H1 (cell line): ENCODE measurements around the gene TNKS2. TPM values are rescaled to one million over a fixed set of nuclear protein-coding genes. Genes with fewer than 3 reads are reported as not detected.

Experiments
- CTCF ChIA-PET: fragments of 300-600 bp; sonication (Branson Sonifier 250); formaldehyde crosslinking; loops from one replicate; lab custom pipeline; 2021; ENCODE audit not compliant: partially characterized antibody; lab: Charles Lee
- POLR2A ChIA-PET: fragments of 300-600 bp; sonication (Branson Sonifier 250); formaldehyde crosslinking; loops from one replicate; lab custom pipeline; 2021; ENCODE audit warnings: inconsistent platforms; ENCODE audit not compliant: partially characterized antibody; lab: Charles Lee
- DNase-seq, 2 experiments: peaks; one replicate each; pipeline versions ENCODE4 v3.0.0 to v3.0.0-alpha.2; 2010 to 2022; ENCODE audit warnings: low spot score in 2 of 2, low read depth in 1 of 2, mixed read lengths in 1 of 2
- FAIRE-seq: peaks from 2 replicates; lab custom pipeline; 2011; peaks lifted over from hg19 to GRCh38; lab: Jason Lieb, UNC
- H2AFZ ChIP-seq: 2 replicates; pipeline ENCODE4 v1.8.1; 2012; ENCODE audit warnings: low read length, inconsistent platforms
- H2AK5ac ChIP-seq: 2 replicates; pipeline ENCODE4 v1.6.1; 2013; ENCODE audit warnings: low read depth, low read length
- H2BK120ac ChIP-seq: replicated peaks from 2 replicates; pipeline ENCODE3; 2013; ENCODE audit warnings: low read depth, low read length, inconsistent platforms
- H2BK12ac ChIP-seq: 2 replicates; pipeline ENCODE4 v1.6.1; 2013; ENCODE audit warnings: low read depth, low read length
- H2BK15ac ChIP-seq: 2 replicates; pipeline ENCODE4 v1.6.1; 2013; ENCODE audit warnings: low read length
- H2BK20ac ChIP-seq: 2 replicates; pipeline ENCODE4 v1.6.1; 2013; ENCODE audit warnings: low read length
- H2BK5ac ChIP-seq: 2 replicates; pipeline ENCODE4 v1.6.1; 2013; ENCODE audit warnings: low read depth, low read length
- H3K14ac ChIP-seq: 2 replicates; pipeline ENCODE4 v1.6.1; 2013; ENCODE audit warnings: inconsistent platforms; ENCODE audit not compliant: insufficient read length
- H3K18ac ChIP-seq: 2 replicates; pipeline ENCODE4 v1.6.1; 2013; ENCODE audit warnings: low read length; ENCODE audit errors: extremely low read depth
- H3K23ac ChIP-seq: 2 replicates; pipeline ENCODE4 v1.6.1; 2013; ENCODE audit warnings: inconsistent platforms; ENCODE audit not compliant: insufficient read length
- H3K23me2 ChIP-seq: 2 replicates; pipeline ENCODE4 v1.6.1; 2013; ENCODE audit warnings: low read depth, low read length
- H3K27ac ChIP-seq: 2 replicates; pipeline ENCODE4 v1.6.1; 2011; ENCODE audit warnings: low read depth, low read length, inconsistent platforms
- H3K27me3 ChIP-seq, 4 experiments: replicated peaks in 1 of 4; 1 replicate in 1 of 4; 2 replicates in 3 of 4; pipeline versions ENCODE4 v1.6.1 to v1.8.1; 2011 to 2013; ENCODE audit warnings: low read length in 3 of 4, mild to moderate bottlenecking in 3 of 4, inconsistent platforms in 2 of 4, mixed read lengths in 2 of 4, moderate library complexity in 1 of 4; ENCODE audit not compliant: control insufficient read depth in 3 of 4, insufficient read depth in 3 of 4; ENCODE audit errors: extremely low read depth in 1 of 4
- H3K36me3 ChIP-seq, 4 experiments: 2 replicates each; pipeline versions ENCODE4 v1.6.1 to v1.8.1; 2011 to 2013; ENCODE audit warnings: mild to moderate bottlenecking in 4 of 4, low read length in 3 of 4, moderate library complexity in 2 of 4, control low read depth in 1 of 4, inconsistent platforms in 1 of 4; ENCODE audit not compliant: insufficient read depth in 4 of 4, control insufficient read depth in 2 of 4
- H3K4ac ChIP-seq: replicated peaks from 2 replicates; pipeline ENCODE3; 2013; ENCODE audit warnings: low read length, low read depth, mixed read lengths, inconsistent platforms; ENCODE audit not compliant: insufficient read length
- H3K4me1 ChIP-seq, 4 experiments: replicated peaks in 1 of 4; 1 replicate in 1 of 4; 2 replicates in 3 of 4; pipeline versions ENCODE4 v1.6.1 to v1.8.1; 2011 to 2013; ENCODE audit warnings: low read length in 3 of 4, inconsistent platforms in 2 of 4, mixed read lengths in 1 of 4; ENCODE audit not compliant: insufficient read depth in 4 of 4, control insufficient read depth in 3 of 4
- H3K4me2 ChIP-seq, 2 experiments: 2 replicates each; pipeline versions ENCODE4 v1.6.1 to v1.8.1; 2011 to 2013; ENCODE audit warnings: low read depth in 2 of 2, low read length in 2 of 2, control low read depth in 1 of 2, inconsistent platforms in 1 of 2, mild to moderate bottlenecking in 1 of 2; ENCODE audit not compliant: insufficient read depth in 1 of 2
- H3K4me3 ChIP-seq, 4 experiments: fragments of 200-600, 300-600 bp in 1 of 4; sonication (generic), shearing (Covaris generic), sonication (Bioruptor Twin) in 1 of 4; 2 replicates each; pipeline versions ENCODE4 v1.5.1 to v1.8.1; 2011 to 2016; ENCODE audit warnings: low read length in 4 of 4, low read depth in 3 of 4, control low read depth in 2 of 4, inconsistent platforms in 2 of 4, mild to moderate bottlenecking in 2 of 4, mixed read lengths in 1 of 4, moderate library complexity in 1 of 4; ENCODE audit not compliant: insufficient read depth in 2 of 4; ENCODE audit errors: extremely low read depth in 1 of 4
- H3K56ac ChIP-seq: replicated peaks from 2 replicates; pipeline ENCODE3; 2013; ENCODE audit warnings: low read depth, mild to moderate bottlenecking, mixed read lengths, low read length, inconsistent platforms; ENCODE audit not compliant: insufficient read length
- H3K79me1 ChIP-seq: 2 replicates; pipeline ENCODE4 v1.6.1; 2013; ENCODE audit warnings: low read depth, low read length, control low read depth
- H3K79me2 ChIP-seq, 2 experiments: 2 replicates each; pipeline versions ENCODE4 v1.6.1 to v1.8.1; 2012 to 2013; ENCODE audit warnings: low read length in 2 of 2, mild to moderate bottlenecking in 2 of 2, inconsistent platforms in 1 of 2; ENCODE audit not compliant: insufficient read depth in 2 of 2, control insufficient read depth in 1 of 2
- H3K9ac ChIP-seq, 4 experiments: replicated peaks in 1 of 4; 1 replicate in 1 of 4; 2 replicates in 3 of 4; pipeline versions ENCODE4 v1.6.1 to v1.8.1; 2011 to 2013; ENCODE audit warnings: low read depth in 3 of 4, low read length in 3 of 4, control low read depth in 2 of 4, mild to moderate bottlenecking in 2 of 4, moderate library complexity in 2 of 4, inconsistent platforms in 1 of 4; ENCODE audit errors: extremely low read depth in 1 of 4
- H3K9me3 ChIP-seq, 2 experiments: 2 replicates each; pipeline versions ENCODE4 v1.6.1 to v1.8.1; 2012 to 2013; ENCODE audit warnings: mild to moderate bottlenecking in 2 of 2, moderate library complexity in 2 of 2, control low read depth in 1 of 2, inconsistent platforms in 1 of 2, low read depth in 1 of 2, low read length in 1 of 2, mixed read lengths in 1 of 2; ENCODE audit not compliant: insufficient read depth in 2 of 2
- H4K20me1 ChIP-seq, 2 experiments: replicated peaks in 1 of 2; 2 replicates each; pipeline versions ENCODE3 to v1.8.1; 2011 to 2013; ENCODE audit warnings: inconsistent platforms in 2 of 2, low read length in 2 of 2, mild to moderate bottlenecking in 1 of 2; ENCODE audit not compliant: insufficient read depth in 2 of 2, control insufficient read depth in 1 of 2
- H4K5ac ChIP-seq: 2 replicates; pipeline ENCODE4 v1.6.1; 2013; ENCODE audit warnings: low read length, low read depth, mixed read lengths, inconsistent platforms; ENCODE audit not compliant: insufficient read length
- H4K8ac ChIP-seq: 2 replicates; pipeline ENCODE4 v1.8.0; 2013; ENCODE audit warnings: mild to moderate bottlenecking, moderate library complexity, low read length, inconsistent platforms; ENCODE audit not compliant: insufficient read depth; ENCODE audit errors: extremely low read depth
- H4K91ac ChIP-seq: replicated peaks from 2 replicates; pipeline ENCODE3; 2013; ENCODE audit warnings: low read length, mixed read lengths, inconsistent platforms; ENCODE audit not compliant: insufficient read length
- ASH2L ChIP-seq: fragments of 200-600, 300-600 bp; sonication (generic); IDR thresholded peaks from one replicate; pipeline ENCODE4 v1.7.1; 2017; ENCODE audit warnings: low read length
- E2F6 ChIP-seq: IDR thresholded peaks from 2 replicates; pipeline ENCODE4 v1.6.1; 2012; ENCODE audit warnings: inconsistent platforms
- EZH2 ChIP-seq: fragments of 200-600 bp; sonication (generic); IDR thresholded peaks from 2 replicates; pipeline ENCODE4 v1.7.1; 2012; ENCODE audit warnings: low read depth, mild to moderate bottlenecking, moderate library complexity, low read length, inconsistent platforms; ENCODE audit not compliant: severe bottlenecking
- GABPA ChIP-seq: IDR thresholded peaks from 2 replicates; pipeline ENCODE4 v1.6.1; 2011; ENCODE audit warnings: mild to moderate bottlenecking, low read length, moderate library complexity, borderline replicate concordance; ENCODE audit not compliant: insufficient read depth
- JUN ChIP-seq: IDR thresholded peaks from 2 replicates; pipeline ENCODE4 v1.6.1; 2011; ENCODE audit warnings: low read depth, mild to moderate bottlenecking, improper control_type of control experiment, low read length
- NRF1 ChIP-seq: IDR thresholded peaks from 2 replicates; pipeline ENCODE4 v1.6.1; 2011; ENCODE audit warnings: mild to moderate bottlenecking, low read depth, low read length, improper control_type of control experiment
- TCF12 ChIP-seq: IDR thresholded peaks from 2 replicates; pipeline ENCODE4 v1.6.1; 2011; ENCODE audit warnings: low read depth, mild to moderate bottlenecking, low read length
- WGBS, 2 experiments: shearing (Covaris generic) in 1 of 2; methylation state at CpG; one replicate each; pipeline versions ENCODE4 v1.1.6 to v1.1.7; 2013 to 2015; ENCODE audit warnings: low lambda C conversion rate in 2 of 2, mixed read lengths in 2 of 2, inconsistent platforms in 1 of 2, low coverage in 1 of 2, missing lambda C conversion rate in 1 of 2; ENCODE audit not compliant: insufficient replicate concordance in 2 of 2, insufficient coverage in 1 of 2, insufficient read length in 1 of 2; ENCODE audit errors: extremely low coverage in 1 of 2, missing lambda C conversion rate in 1 of 2; 5-methylcytosine and 5-hydroxymethylcytosine counted together
- polyA plus RNA-seq, 7 experiments: library from polyadenylated mRNA; depleted of rRNA in 3 of 7; stranded (reverse) in 5 of 7; unstranded in 2 of 7; fragments of >200 nt in 5 of 7; fragments of 200-250 nt in 2 of 7; gene quantifications; 1 replicate in 5 of 7; 2 replicates in 1 of 7; 4 replicates in 1 of 7; pipeline versions ENCODE4 v1.2.1 to v1.2.3, GENCODE V29; 2011 to 2013; ENCODE audit warnings: missing spikeins in 2 of 7, mixed read lengths in 2 of 7
- total RNA-seq: library from RNA; stranded (reverse); fragmentation: NEBNext Ultra II Directional; extraction: Animal tissue kit (Norgen Biotek cat#: 25700); gene quantifications from 2 replicates; pipeline ENCODE4 v1.2.1, GENCODE V29; 2021

TNKS2 gene
- total and polyA plus RNA-seq, 2 of the 8 experiments (the other 6 are each of a cell fraction or from before 2014, with no cell fraction given): 23.3 to 73.6 TPM

DNA sequence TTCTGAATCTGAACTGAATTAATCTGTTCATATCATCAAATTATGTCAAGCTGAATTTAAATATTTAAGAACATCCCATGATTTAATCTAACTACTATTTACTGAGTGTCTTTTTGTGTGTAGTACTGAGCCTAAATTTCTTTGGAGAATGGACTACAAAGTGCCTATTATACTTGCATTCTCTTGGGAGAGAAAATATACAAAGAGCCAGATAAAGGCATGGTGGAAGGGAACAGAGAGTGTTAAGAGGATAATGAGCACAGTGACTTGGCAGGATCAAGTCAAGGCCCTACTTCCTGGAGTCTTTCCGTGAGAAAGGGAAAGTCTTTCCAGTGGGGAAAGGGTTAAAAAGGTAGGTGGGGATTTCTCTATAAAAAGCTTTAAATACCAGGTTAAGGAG is 15.0 kb downstream of the TNKS2 start:
- Histone ChIP-seq H3K27ac (no peak overlapping the region), H3K14ac (no peak overlapping the region), H3K36me3 (peaks cover 6 to 57% (median 29%) of the 10 kb centered on the region in 4 experiments; a peak in 7 of 8 replicates), H3K56ac (no peak overlapping the region), H2BK15ac (no peak overlapping the region)
- 92% methylated on average over 1 of the region's 1 CpG; no CpG with 5 or more reads in 1 of the 2 experiments for WGBS, 2 experiments
- no peak for TF ChIP-seq JUN
- no peak for TF ChIP-seq TCF12
- no peak for TF ChIP-seq E2F6
- no peak for TF ChIP-seq ASH2L
- TF ChIP-seq NRF1: no peak
- TF ChIP-seq EZH2: no peak
- TF ChIP-seq GABPA: no peak
- TF ChIP-seq, all 59 proteins: peak for 0
- no peaks in the 10 kb centered on the region for H3K27me3 ChIP-seq
- H4K8ac ChIP-seq: no peak overlapping the region
- no peak overlapping the region for H2AFZ ChIP-seq
- no peak overlapping the region for H2AK5ac ChIP-seq
- CTCF ChIA-PET: interaction anchor here (1.4 to 5.6 kb wide), 3 partner anchors 54 to 119 kb away, joined by 4 to 26 read pairs (median 5); no protein-coding TSS in a partner anchor
- H4K5ac ChIP-seq: no peak overlapping the region
- no peak for DNase-seq
- H3K23me2 ChIP-seq: no peaks in the 10 kb centered on the region
- no peak overlapping the region for H3K18ac ChIP-seq
- H2BK5ac ChIP-seq: no peak overlapping the region
- H2BK12ac ChIP-seq: no peak overlapping the region
- no peak overlapping the region for H3K23ac ChIP-seq
- no peak overlapping the region for H2BK120ac ChIP-seq
- POLR2A ChIA-PET: interaction anchor here (0.5 kb wide), 1 partner anchor 275 kb away, joined by 3 read pairs; no protein-coding TSS in a partner anchor
- H3K9me3 ChIP-seq: no peaks in the 10 kb centered on the region
- no peak overlapping the region for H2BK20ac ChIP-seq
- H3K4me3 ChIP-seq: no peak overlapping the region
- H3K79me2 ChIP-seq: peaks cover 1 to 52% of the 10 kb centered on the region in 2 experiments; a peak in 3 of 4 replicates
- no peak overlapping the region for H4K91ac ChIP-seq
- H3K79me1 ChIP-seq: no peaks in the 10 kb centered on the region
- no peak overlapping the region for H3K4ac ChIP-seq
- no peak overlapping the region for H3K4me2 ChIP-seq
- no peak overlapping the region for H3K9ac ChIP-seq
- FAIRE-seq: no peak
- H3K4me1 ChIP-seq: no peaks in the 10 kb centered on the region
- peaks cover 2 to 4% of the 10 kb centered on the region in 2 experiments for H4K20me1 ChIP-seq
